GM19468 (cell line): ENCODE results near the gene POP4.
A peak's percentile ranks its signal among the peaks of the same experiment; 100 is the strongest.
"Not testable (repeated sequence)": the region's sequence is repeated elsewhere in the genome, so short reads cannot be mapped to it uniquely, and the experiment has no call there.

Experiments
- ATAC-seq: cut with Tn5 transposase; IDR thresholded peaks from one replicate; pipeline ENCODE4 v1.9.1; 2021; ENCODE audit warnings: mild to moderate bottlenecking, moderate library complexity, moderate number of reproducible peaks; ENCODE audit not compliant: unreplicated experiment; ENCODE audit errors: extremely low read depth

POP4 gene

DNA sequence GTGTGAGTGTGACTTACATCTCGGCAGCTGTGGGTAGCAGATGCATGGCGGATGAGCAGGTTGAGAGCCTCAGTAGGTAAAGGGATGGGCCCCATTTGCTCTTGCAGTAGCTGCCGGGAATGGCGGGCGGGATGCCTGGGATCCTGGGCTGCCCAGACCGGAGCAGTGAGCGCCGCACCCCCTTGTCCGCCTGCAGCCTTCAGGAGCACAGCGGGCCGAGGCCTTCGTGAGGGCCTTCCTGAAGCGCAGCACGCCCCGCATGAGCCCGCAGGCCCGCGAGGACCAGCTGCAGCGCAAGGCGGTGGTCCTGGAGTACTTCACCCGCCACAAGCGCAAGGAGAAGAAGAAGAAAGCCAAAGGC lies 4.1 kb downstream of the POP4 start:
- no peak for ATAC-seq

DNA sequence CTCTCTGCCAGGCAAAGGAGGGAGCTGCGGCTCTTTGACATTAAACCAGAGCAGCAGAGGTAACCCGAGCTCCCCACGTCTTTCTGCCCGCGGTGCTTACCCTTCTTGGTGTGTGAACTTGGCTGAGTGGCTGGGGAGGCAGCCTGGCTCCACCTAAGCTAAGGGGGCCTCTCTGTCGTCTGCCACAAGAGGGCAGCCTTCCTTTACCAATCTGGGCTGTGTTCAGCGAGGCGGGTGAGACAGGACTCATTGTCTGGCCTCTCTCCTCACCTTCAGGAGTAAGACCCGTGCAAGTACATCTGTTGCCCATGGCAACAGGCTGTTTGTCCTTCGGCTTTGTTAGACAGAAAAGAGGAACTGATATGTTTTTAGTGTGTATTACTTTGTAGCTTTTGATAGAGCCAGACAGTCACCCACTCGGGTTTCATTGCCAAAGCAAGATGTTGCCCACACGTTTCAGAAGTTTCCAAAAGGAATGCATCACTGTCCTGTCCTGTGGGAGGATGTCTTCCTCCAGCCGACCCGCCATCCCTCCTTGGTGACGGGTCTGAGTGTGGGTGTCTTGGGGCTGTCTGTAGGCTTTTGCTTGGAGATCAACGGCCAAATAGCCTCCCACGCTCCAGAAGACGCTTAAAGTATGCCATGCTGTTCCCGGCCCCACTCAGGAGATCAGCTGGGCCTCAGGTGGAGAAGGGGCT lies 4.6 kb downstream of the POP4 start:
- ATAC-seq, result peak; percentile 71

DNA sequence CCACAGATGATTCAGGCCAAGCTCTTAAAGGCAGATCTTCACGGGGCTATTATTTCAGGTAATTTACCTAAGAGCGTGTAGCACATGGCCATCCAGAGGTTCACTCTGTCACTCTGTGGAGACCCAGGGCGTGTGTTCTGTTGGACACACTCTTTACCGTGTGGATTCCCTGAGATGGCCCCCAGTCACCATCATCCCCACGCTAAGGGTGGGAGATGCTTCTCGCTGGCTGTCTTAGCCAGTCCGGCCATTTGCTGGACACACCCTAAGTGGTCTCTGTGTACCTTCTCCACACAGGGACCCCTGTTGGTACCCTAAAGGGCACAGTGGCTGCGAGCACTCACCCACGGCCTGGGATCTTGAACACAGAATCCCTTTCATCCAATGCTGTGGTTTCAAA lies 6.0 kb downstream of the POP4 start:
- no peak for ATAC-seq

DNA sequence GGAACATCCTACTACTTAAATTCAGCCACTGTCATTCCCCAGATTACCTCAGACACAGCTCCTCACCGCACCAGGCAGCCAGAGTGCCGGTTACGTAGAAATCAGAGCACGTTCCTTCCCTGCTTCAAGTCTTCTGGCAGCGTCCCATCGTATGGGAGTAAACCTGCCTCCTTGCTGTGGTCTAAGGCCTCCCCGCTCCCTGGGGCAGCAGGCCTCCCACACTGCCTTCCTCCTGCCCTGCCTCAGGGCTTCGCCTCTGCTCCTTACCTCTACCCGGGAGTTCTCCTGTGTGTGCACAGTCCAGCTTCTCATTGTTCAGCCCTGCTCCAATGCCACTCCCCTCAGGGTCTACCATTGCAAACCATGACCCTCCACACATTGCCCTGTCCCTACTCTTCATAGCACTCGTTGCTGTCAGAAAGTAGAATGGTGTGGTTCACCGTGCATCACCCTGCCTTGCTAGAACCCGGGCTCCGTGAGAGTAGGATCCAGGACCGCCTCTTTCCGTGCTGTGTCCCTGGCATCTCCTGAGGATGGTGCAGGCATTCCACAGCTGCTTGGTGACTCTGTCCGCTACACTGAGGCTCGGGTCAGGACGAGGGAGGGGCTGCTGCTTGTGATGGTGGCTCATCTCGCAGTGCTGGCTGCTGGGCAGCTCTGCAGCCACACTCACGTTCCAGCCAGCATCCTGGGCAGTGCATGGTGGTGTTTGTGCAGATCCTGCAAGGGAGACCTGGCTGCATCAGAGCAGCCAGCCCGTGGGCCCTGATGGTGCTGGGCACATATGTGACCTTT lies 6.9 kb downstream of the POP4 start:
- no peak for ATAC-seq

DNA sequence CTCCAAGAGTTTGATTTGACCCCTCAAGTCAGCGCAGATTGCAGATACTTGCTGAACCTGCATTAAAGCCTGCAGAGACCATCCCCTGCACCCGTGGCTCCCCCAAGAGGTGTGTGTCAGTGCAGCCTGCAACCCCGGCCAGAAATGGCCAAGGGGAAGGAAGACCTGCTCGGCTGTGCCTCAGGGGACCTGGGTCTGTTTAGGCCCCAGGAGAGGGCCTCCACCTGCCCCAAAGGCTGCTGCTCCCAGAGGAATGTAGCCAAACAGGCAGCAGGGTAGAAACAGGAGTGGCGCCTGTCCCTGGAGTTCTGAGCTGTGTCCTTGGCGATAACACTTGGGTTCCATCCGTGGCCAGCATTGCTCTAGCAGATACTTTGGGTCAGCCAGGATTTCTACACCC lies 8.0 kb downstream of the POP4 start:
- no peak for ATAC-seq

DNA sequence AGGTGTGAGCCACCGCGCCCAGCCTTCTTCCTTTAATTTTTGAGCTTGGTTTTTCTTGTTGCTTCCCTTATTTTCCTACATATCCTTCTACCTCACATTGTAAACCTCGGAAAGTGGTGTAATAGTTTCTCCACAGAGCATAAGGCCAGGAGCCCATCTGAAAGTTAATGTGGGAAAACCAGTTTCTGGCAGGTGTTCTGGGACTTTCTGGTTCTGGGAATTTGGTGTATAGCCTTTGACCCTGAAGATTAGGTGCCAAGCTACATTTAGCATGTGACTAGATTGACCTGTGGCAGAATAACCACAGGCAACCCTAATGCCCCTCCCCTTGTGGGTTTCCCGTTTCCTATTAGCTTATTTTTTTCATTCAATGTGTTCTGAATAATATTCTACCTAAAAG lies 8.7 kb downstream of the POP4 start:
- ATAC-seq, result no peak

DNA sequence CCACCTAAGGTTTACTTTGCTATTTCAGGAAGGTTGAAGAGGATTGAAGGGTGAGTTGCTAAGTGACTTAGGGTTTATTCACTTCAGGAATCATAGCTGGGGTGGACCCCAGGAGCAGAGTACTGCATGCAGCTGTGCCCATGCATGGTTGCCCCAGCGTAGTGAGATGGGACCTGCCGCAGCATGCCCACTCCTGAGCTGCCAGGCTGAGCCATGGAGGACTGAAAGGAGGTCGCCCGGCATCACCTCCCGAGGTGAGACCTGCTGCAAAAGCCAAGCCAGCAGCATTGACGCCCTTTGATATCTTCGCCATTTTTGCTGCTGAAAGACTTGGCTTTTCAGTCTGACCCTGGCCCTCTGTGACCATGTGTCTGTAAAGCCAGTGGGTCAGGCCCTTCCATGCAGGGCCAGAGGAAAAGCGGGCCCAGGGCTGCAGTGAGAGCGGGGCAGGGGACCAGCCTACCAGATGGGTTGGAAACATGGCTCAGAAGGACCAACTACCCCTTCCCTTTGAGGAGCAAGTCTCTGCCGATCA lies 9.9 kb downstream of the POP4 start:
- no peak for ATAC-seq

DNA sequence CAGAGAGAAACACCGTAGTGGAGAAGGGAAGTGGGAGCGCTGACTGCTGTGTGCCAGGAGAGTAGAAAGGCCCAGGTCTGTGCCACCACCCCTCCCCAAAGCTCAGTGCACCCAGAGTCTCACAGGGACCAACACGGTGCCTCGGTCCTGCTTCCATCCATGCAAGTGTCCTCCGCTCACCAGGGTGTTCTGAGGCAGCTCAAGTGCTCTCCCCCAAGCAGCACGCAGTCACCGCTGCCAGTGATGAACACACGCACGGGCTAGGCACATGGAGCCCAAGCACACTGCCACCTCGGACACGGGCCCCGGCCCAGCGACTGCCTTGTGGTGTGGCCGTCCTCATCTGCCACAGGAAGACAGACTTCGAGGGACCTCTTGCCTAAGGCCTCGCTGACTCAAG lies 10.5 kb downstream of the POP4 start:
- no peak for ATAC-seq

DNA sequence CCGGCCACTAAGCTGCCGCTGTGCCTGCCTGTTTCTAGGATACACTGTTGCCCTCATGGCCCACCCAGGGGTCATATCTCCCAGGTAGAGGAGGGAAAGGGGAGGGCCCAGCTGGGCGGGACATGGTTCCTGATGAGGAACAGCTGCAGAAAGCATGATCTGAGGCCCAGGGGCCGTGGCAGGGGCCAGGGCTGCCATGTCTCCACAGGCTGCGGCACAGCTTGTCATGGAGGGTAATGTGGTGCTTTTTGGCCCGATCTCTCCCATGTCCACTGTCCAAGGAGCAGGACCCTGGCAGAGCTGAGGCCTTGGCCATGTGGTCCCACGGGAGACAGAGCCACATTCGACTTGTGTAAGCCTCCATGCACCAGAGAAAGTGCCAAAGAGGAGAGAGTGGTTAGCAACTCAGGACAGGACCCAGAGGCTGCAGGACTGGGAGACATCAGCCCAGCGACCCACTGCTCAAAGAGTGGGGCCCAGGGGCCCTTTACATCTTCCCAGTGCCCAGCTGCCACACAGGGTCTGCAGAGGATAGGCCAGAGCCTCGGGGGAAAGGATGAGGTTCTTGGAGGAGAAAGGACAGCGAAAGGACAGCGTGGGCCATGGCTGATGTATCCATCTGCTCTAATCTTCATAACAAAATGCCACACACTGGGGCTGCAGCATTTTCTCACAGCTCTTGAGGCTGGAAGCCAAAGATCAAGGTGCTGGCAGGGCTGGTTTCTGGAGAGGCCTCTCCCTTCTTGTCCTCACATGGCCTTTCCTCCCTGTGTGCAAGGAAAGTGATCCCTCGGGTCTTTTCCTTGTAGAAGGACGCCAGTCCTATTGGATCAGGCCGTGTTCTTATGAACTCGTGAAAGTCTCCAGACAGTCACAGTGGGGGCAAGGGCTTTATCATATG lies 11.5 kb downstream of the POP4 start:
- no peak for ATAC-seq

DNA sequence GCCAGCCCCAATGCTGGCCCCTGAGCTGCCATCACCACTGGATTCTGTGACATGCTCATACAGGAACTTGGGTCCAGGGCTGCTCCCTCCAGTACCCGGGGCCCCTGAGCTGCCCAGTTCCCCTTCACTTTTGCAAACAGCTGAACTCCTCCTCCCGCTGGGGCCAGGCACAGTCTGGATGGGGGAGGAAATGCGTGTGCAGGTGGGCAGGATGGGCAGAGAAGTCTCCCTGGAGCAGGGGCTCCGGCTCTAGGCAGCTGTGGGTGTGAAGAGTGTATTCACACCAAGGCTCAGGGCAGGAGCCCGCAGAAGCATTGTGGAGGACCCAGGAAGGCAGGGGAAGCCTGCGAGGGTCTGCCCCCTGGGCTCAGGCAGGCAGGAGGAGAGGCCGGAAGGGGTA lies 12.4 kb downstream of the POP4 start:
- ATAC-seq, result no peak

DNA sequence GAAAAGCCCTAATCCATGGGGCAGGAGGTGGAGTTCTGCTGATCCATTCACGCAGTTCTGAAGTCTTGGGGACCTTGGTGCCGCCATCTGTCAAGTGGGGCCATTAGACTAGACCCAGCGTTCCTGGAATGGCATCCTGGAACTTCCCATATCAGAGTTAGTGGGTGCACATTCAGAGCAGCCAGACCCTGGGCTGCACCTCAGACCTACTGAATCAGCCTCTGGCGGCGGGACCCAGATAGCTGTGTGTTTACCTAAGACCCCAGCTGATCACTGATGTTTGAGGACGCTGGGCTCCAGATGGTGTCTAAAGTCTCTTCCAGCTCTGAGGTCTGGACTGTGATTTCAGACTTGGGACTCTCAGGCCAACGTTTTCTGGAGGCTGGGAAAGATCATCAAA lies 12.8 kb downstream of the POP4 start:
- no peak for ATAC-seq

DNA sequence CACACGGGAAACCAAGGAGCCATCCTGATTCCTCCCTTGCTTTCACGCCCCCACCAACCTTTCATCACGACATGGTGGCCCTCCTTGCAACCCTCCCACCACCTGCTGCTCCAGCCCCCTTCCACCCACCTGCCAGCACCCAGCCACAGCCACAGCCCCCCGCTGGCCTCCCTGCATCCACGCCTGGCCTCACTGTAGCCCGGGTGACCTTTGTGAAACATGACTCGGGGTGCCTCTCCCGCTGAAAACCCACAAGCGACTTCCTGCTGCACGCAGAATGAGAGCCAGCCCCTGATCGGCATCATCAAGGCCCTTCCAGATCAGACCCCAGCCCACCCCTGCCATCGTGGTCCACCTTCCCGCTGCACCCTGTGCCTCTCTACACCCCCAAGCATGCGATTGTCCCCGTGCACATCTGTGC lies 14.9 kb downstream of the POP4 start:
- no peak for ATAC-seq

DNA sequence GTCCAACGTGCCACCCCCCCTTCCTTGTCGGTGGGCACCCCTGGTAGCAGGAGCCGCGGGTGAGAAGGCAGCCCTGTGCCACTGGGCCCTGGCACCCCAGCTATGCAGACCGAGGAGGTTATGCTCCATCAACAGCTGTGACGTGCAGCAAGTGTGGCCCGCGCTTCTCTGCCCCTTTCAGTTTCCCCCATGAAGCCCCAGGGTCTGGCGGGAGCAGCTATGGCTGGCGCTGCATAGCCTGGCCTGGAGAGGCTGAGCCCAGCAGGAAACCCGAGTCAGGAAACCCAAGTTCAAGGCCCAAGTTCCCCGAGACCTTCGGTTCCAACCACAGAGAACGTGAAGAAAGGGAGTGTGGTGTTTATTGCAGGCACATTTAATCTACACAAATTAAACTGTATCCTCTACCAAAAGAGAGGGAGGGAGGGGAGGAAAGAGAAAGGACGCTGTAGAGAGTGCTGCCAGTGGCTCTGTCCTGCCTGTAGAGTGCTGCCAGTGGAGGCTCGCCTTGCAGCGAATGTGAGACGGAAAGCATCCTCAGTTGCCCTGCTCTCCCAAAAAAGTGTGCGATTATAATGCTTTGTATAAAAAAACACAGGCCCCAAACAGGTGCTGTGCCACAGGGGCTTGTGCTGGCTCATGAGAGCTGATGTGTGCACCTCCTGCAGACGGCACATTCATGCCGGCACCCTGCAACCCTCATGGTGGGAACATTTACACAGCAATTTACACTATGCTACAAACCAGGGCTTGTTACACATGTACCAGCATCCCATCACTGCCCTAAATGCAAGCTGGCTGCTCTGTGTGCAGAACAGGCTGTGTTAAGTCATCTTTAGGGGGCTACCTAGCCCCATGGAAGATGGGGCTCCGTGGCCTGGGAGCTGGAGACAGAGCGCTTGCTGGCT lies 16.3 kb downstream of the POP4 start:
- ATAC-seq, result no peak

DNA sequence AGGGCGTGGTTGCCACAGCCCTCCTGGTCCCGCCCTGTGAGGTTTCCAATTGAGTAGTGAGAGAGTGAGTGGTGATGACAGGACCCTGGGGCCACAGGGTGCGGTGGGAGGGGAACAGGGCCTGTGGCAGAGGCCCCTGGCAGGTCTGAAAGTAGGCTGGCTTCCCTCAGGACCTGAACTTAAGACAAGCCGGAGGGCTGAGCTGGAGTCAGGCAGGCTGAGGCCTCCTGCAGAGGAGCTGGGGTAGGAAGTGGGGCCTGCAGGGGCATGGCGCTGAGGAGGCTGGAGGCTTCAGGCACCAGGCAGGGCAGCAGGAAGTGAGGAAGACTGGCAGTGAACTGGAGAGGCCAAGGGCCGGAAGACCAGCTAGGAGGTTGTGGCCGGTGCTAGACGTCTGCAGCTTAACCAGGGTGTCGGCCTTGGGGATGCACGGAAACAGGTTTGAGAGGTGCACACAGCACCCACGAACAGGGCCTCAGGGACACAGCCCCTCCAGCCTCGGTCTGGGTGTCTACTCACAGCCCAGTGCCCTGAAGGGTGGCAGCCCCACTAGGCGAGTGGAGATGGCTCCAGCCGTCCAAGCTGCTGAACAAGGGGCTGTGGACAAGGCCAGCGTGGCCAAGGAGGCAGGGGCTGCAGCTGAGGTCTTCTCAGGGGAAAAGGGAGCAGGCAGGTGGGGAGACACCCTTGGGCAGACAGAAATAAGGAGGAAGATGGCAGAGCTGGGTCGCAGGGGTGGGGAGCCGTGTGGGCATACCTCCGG lies 17.8 kb downstream of the POP4 start:
- no peak for ATAC-seq

DNA sequence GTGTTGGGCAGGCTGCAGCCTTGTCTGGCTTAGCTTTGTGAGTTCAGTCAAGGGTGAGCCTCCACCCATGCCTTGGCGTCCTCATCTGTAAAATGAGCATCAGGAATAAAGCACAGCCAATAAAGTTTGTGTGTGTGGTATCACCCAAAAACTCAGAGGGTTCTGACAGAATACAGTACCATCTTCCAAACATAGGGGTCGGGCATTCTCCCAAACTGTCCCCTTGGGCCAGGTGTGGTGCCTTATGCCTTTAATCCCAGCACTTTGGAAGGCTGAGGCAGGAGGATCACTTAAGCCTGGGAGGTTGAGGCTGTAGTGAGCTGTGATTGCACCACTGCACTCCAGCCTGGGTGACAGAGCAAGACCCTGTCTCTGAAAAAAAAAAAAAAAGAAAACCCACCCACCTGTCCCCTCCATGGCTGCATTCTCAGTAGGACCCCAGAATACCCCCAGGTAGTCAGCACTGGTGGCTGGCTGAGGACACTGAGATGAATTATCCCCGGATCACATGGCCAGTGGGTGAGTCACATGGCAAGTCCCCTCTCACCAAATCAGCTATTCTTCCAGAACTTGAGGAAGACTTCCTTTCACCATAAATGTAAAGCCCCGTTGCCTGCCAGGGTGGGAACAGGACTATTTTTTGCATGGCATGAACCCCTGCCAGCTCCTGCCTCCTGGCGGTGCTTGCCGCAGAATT lies 18.6 kb downstream of the POP4 start:
- no peak for ATAC-seq

DNA sequence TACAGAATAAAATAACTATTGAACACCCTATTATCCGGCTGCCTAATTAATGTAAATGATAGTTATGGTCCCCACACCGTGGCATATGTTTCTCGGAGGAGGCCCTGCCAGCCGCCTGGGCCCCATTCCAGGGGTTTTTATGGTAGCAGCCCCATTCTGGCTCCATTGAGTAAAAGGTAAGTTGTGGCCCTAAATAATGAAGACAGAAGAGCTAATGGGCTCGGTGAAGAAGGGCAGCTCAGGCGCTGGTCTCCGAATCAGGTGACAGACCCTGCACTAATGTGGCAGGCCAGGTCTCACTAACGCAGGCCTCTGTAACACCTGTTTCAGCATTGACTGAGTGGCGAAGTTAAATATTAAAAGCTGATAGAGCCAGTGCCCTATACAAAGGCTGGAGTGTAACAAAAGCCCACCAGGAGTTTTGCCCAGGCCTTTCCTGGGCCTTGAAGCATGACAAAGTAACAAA lies 19.1 kb downstream of the POP4 start:
- ATAC-seq, result no peak

DNA sequence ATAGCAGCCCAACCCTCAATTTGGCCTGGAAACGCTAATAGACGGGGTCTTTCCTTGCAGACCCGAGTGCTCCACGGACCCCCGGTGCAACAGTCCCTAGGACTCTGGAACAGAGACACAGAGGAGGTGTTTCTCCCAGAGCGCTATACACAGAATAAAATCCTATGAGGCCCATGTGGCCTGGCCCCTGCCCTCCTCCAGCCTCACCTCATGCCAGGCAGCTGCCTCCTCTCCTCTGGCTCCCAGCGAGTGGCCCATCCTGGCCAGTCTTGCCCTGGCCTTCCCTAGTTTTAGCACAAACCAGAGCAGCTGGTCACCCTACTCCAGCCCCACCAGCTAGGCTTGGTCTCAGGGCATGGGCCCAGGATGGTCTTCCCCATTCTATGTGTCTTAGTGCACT lies 20.3 kb downstream of the POP4 start:
- no peak for ATAC-seq

DNA sequence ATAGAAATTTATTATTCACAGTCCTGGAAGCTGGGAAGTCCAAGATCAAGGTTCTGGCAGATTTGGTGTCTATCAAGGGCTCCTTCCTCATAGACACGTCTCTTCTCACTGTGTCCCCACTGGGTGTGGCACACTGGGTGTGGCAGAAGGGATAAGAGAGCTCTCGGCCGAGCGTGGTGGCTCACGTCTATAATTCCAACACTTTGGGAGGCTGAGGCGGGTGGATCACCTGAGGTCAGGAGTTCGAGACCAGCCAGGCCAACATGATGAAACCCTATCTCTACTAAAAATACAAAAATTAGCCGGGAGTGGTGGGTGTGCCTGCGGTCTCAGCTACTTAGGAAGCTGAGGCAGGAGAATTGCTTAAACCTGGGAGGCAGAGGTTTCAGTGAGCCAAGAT lies 20.7 kb downstream of the POP4 start:
- ATAC-seq, result not testable (repeated sequence)
